Naive thymus-derived CD8-positive, alpha-beta T cell (primary cell): ENCODE data around the gene SCN3A. TPM values are rescaled to one million over a fixed set of nuclear protein-coding genes. Genes with fewer than 3 reads are reported as not detected.

Source experiments
- ATAC-seq, 2 donors: fragments of 150-1000 bp; cut with Tn5 transposase in 1 of 2; sonication (Bioruptor Pico), chemical (Tn5 transposase) in 1 of 2; 1 replicate in 1 of 2; 2 replicates in 1 of 2; pipeline ENCODE4 v1.10.0; 2021; ENCODE audit warnings: mild to moderate bottlenecking in 2 of 2, moderate library complexity in 2 of 2
- POLR2A ChIA-PET: fragments of 350-600 bp; sonication (Branson Sonifier 250); formaldehyde crosslinking; loops from one replicate; lab custom pipeline; 2021; ENCODE audit warnings: antibody characterized with exemption; lab: Charles Lee
- DNase-seq, 10 donors: peaks; one replicate each; pipeline versions ENCODE4 v3.0.0 to v3.0.0-alpha.2; 2020 to 2022
- H3K27ac Mint-ChIP-seq, 10 donors: one replicate each; pipeline ENCODE4 v1.8.0; 2020 to 2022; ENCODE audit warnings: mild to moderate bottlenecking in 10 of 10, mixed read lengths in 10 of 10, moderate library complexity in 4 of 10, inconsistent platforms in 1 of 10
- H3K27me3 Mint-ChIP-seq, 5 donors: one replicate each; pipeline ENCODE4 v1.8.0; 2021 to 2022; ENCODE audit warnings: mixed read lengths in 5 of 5
- H3K36me3 Mint-ChIP-seq, 3 donors: one replicate each; pipeline ENCODE4 v1.8.0; 2020 to 2022; ENCODE audit warnings: mixed read lengths in 3 of 3, mild to moderate bottlenecking in 2 of 3, inconsistent platforms in 1 of 3
- H3K4me1 Mint-ChIP-seq, 4 donors: one replicate each; pipeline ENCODE4 v1.8.0; 2021 to 2022; ENCODE audit warnings: mixed read lengths in 4 of 4
- H3K4me3 Mint-ChIP-seq, 10 donors: one replicate each; pipeline ENCODE4 v1.8.0; 2020 to 2022; ENCODE audit warnings: mild to moderate bottlenecking in 10 of 10, mixed read lengths in 10 of 10, moderate library complexity in 6 of 10, inconsistent platforms in 1 of 10
- H3K9me3 Mint-ChIP-seq, 9 donors: one replicate each; pipeline ENCODE4 v1.8.0; 2020 to 2022; ENCODE audit warnings: mixed read lengths in 9 of 9, mild to moderate bottlenecking in 3 of 9, inconsistent platforms in 1 of 9, moderate library complexity in 1 of 9
- polyA plus RNA-seq, 3 donors: library from polyadenylated mRNA; unstranded; fragments of 300-500 nt; fragmentation: Illumina TruSeq; gene quantifications; one replicate each; pipeline ENCODE4 v1.2.3, GENCODE V29; 2021
- total RNA-seq, 8 experiments: library from RNA in 2 of 8; stranded (reverse) in 2 of 8; gene quantifications; one replicate each; pipeline ENCODE4 v1.2.3 and lab custom pipeline; 2021 to 2026

Gene SCN3A
- total RNA-seq, result under 1 TPM; 0.26 to 0.27 TPM
- not detected for polyA plus RNA-seq
- 0 to 0.17 (median 0) reads per million in 6 experiments for total RNA-seq (lab: John Stamatoyannopoulos, UW)

DNA sequence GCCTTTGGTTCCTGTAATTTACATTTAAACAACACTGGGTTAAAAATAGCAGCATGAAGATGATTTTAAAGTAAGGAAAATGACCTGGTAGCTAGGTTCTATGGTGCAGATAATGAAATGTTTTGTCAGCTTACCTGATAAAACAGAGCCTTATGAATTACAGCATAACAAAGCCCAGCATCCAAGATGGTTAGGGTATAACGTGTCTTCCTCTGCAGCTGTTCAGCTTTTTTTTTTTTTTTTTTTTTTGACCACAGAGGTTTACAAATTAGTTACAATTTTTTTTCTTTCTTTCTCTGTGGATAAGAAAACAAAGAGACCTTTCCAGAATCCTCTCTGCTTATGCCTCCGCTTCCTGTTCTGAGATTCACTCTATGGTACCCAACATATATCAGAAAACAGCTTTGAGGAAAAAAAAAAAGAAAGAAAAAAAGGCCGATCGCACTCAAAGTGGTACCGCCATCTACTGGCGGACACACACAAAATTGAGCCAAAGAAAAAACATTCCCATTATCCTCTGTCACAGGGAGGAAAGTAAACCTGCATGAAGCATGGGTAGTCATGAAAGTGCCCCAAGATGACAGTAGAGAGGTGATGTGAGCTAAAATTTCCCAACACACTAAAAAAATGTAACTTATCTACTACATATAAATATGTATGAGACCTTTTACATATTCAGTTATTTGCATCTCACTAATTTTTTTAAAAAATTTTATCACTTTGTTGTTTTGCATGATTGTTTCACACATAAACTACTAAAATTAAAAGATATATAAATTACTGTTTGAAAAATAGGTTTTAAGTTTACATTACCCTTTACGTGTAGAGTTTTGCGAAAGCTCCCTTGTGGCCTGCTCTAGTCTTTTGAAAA, at the start of gene SCN3A:
Gene SCN3A (minus strand): TSS at position 362 of the 871 bp plus-strand sequence. CDS start 27,656 bp downstream, outside the sequence.
- Mint-ChIP-seq H3K27ac (peak within 1 kb of the TSS in 2 of 10 donors; percentile 2 to 69), H3K27me3 (peaks cover 0 to 8% (median 0%) of the 10 kb centered on the region in 5 donors), H3K4me3 (peak within 1 kb of the TSS in 7 of 10 donors; percentile 19 to 63 (median 44)), H3K9me3 (peaks cover 0 to 2% (median 0%) of the 10 kb centered on the region in 9 donors), H3K4me1 (peaks cover 0 to 9% (median 2%) of the 10 kb centered on the region in 4 donors), H3K36me3 (no peaks in the 10 kb centered on the region)
- POLR2A ChIA-PET, result interaction anchor here (0.6 kb wide), 1 partner anchor 13 kb away, joined by 6 read pairs; no protein-coding TSS in a partner anchor
- ATAC-seq (no peak), DNase-seq (peak in 1 of 10 donors; percentile 4)

DNA sequence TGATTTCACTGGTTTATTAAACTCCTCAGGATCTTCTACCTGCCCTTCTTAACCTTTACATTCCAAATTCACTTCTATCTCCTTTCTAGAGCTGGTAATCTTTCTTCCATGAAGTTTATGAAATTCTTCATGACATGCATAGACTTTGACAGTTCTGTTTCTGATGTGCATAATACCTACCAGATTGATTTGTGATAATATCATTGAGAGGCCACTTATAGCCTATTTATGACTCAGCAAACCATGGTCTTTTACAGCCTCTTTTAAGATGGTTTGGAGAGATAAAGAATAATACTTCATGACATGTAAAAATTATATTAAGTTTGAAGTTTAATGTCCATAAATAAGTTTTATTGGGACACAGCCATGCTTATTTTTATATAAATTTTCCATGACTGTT, 49.3 kb upstream of the SCN3A start:
- H3K27me3 Mint-ChIP-seq, result peaks cover 2 to 13% (median 6%) of the 10 kb centered on the region in 5 donors
- H3K4me3 Mint-ChIP-seq, result no peak overlapping the region
- H3K27ac Mint-ChIP-seq, result no peak overlapping the region
- ATAC-seq (no peak), DNase-seq (no peak)
- no peaks in the 10 kb centered on the region for H3K9me3 Mint-ChIP-seq
- H3K4me1 Mint-ChIP-seq, result no peaks in the 10 kb centered on the region
- H3K36me3 Mint-ChIP-seq, result no peaks in the 10 kb centered on the region
- POLR2A ChIA-PET, result no interaction called here

DNA sequence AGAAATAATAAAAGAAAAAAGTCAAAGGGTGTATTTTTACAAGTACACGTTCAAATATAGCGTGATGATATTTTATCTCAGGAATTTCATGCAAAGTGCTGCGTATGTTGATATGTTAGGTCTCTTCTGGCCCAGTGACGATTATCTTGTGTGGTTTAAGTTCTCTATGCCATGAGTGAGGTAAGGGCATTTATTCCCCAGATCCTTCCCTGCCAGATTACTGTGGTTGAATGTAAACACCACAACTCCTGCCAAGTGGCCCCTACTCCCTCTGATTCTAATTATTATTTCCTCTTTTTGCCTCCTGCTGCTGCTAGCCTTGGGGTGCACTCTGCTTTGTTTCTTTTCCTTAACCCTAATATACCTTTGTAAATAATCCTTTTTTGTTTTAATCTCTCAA, 47.5 kb upstream of the SCN3A start:
- Mint-ChIP-seq H3K36me3 (no peaks in the 10 kb centered on the region), H3K4me3 (no peak overlapping the region), H3K27ac (no peak overlapping the region), H3K9me3 (no peaks in the 10 kb centered on the region), H3K27me3 (peaks cover 0 to 9% (median 2%) of the 10 kb centered on the region in 5 donors), H3K4me1 (no peaks in the 10 kb centered on the region)
- POLR2A ChIA-PET, result no interaction called here
- ATAC-seq (no peak), DNase-seq (no peak)

DNA sequence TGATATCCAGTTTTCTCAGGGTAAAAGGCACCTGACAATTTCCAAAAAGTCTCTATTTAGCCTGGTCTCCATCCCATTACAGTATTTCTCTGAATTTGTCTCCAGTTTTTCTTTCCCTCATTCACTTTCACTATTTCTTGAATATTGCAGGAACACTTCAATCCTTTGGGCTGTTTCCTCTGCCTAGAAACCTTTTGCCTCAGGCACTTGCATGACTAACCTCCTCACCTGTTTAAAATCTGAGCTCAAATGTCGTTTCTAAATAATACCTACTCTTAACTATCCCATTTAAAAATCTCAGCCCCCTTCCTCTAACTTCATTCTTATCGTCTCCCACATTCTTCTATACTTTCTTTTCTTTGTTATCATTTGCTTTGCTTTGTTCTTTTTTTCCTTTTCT, 44.4 kb upstream of the SCN3A start:
- Mint-ChIP-seq H3K27me3 (peaks cover 0 to 9% (median 2%) of the 10 kb centered on the region in 5 donors), H3K4me1 (no peaks in the 10 kb centered on the region), H3K4me3 (no peak overlapping the region), H3K27ac (no peak overlapping the region), H3K9me3 (no peaks in the 10 kb centered on the region), H3K36me3 (no peaks in the 10 kb centered on the region)
- DNase-seq (no peak), ATAC-seq (no peak)
- POLR2A ChIA-PET, result no interaction called here

DNA sequence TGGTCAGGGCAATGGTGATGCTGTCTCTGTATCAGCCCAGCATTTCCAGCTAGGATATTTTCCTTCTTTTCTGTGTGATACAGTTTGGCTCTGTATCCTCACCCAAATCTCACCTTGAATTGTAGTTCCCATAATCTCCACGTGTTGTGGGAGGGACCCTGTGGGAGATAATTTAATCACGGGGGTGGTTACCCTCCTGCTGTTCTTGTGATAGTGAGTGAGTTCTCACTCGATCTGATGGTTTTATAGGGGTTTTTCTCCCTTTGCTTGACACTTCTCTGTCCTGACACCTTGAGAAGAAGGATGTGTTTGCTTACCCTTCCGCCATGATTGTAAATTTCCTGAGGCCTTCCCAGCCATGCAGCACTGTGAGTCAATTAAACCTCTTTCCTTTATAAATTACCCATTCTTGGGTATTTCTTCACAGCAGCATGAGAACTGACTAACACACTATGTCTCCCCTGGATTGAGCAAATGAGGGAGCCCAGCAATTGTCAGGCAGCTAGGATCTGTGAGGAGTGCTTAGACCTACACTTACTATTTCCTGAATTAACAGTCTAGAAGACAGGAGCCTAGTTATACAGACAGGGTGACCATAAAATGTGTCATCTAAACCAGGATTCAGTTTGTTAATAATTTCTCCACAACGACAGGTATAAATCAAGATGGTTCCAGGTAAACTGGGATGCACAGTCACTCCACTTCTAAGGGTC, 41.4 kb upstream of the SCN3A start:
- Mint-ChIP-seq H3K9me3 (no peaks in the 10 kb centered on the region), H3K27ac (no peak overlapping the region), H3K36me3 (no peaks in the 10 kb centered on the region), H3K27me3 (peaks cover under 1 to 11% (median 2%) of the 10 kb centered on the region in 5 donors), H3K4me1 (no peaks in the 10 kb centered on the region), H3K4me3 (no peak overlapping the region)
- POLR2A ChIA-PET, result no interaction called here
- DNase-seq (no peak), ATAC-seq (no peak)

DNA sequence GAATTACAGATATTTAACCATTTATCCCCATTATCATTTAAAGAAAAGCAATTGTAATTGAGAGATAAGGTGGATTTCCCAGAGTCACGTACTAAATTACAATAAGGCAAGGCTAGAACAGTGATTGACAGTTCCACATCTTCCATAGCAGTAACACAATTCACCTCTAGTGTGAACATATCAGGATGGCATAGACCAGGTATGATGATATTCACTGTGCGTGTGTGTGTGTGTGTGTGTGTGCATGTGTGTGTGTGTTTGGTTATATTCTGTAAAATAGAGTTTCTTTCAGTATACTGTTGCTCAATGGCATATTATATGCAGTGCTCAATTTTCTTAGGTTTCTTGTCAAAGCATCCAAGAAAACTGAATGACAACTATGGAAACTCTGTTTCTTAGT, 37.1 kb upstream of the SCN3A start:
- POLR2A ChIA-PET, result no interaction called here
- peaks cover 4 to 11% (median 6%) of the 10 kb centered on the region in 5 donors for H3K27me3 Mint-ChIP-seq
- no peak overlapping the region for H3K4me3 Mint-ChIP-seq
- no peaks in the 10 kb centered on the region for H3K36me3 Mint-ChIP-seq
- no peak for DNase-seq
- H3K9me3 Mint-ChIP-seq, result peaks cover 0 to 5% (median 0%) of the 10 kb centered on the region in 9 donors
- ATAC-seq, result no peak
- H3K4me1 Mint-ChIP-seq, result no peaks in the 10 kb centered on the region
- H3K27ac Mint-ChIP-seq, result no peak overlapping the region

DNA sequence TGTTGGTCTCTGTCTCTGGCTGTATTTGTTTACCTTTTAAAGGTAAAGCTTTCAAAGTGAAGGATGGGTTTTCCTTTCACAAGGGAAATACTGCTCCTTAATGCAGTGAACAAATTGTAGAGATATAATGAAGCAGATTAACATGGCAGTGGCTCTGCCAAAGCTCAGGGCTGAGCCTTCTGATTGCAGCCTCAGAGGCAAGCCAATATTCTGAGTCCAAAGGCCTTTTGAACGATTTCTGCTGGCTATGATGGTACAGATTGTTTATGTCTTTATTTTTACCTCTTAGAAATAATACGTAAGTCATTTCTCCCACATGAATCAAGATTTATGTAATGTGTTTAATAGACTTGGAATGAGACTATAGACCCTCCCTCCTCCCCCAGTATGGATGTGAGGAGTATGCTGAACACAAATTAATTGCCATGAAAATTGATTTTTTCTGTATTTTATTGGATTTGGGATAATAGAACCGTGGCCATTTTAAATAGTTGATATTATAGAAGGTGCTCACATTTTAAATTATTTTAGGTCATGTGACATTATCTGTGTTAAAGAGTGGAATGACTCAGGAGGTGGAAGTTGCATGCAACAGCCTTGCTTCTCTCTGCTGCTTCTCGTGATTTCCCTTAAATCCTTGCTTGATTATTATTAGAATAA, 36.1 kb upstream of the SCN3A start:
- POLR2A ChIA-PET, result no interaction called here
- H3K27ac Mint-ChIP-seq, result no peak overlapping the region
- no peaks in the 10 kb centered on the region for H3K36me3 Mint-ChIP-seq
- peaks cover 0 to 5% (median 0%) of the 10 kb centered on the region in 9 donors for H3K9me3 Mint-ChIP-seq
- ATAC-seq (no peak), DNase-seq (no peak)
- no peaks in the 10 kb centered on the region for H3K4me1 Mint-ChIP-seq
- H3K27me3 Mint-ChIP-seq, result peaks cover 6 to 11% (median 9%) of the 10 kb centered on the region in 5 donors
- no peak overlapping the region for H3K4me3 Mint-ChIP-seq

DNA sequence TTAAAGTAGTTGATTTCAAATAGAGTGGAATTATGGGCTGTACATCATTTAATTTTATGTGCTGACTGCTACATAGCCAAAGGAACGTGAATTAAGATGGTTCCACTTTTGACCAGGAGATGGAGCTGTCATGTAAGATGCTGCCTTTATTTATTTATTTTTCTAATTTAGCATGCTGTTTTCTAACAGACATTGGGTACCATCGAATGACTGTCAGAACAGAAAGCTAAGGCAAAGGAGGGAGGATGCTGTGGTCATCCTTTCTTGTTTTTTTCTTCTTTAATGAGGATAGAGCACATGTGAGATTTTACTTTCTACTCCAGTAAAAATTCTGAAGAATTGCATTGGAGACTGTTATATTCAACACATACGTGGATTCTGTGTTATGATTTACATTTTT, 35.4 kb upstream of the SCN3A start, which contains the start of gene SCN2A:
Gene SCN2A (plus strand): TSS at position 185 of the 400 bp plus-strand sequence. CDS start 56,410 bp downstream, outside the sequence.
- peaks cover 5 to 11% (median 10%) of the 10 kb centered on the region in 5 donors for H3K27me3 Mint-ChIP-seq
- H3K27ac Mint-ChIP-seq, result no peak within 1 kb of the TSS
- no peak within 1 kb of the TSS for H3K4me3 Mint-ChIP-seq
- ATAC-seq (no peak), DNase-seq (peak in 3 of 10 donors; percentile 3 to 5 (median 4))
- POLR2A ChIA-PET, result no interaction called here
- no peaks in the 10 kb centered on the region for H3K36me3 Mint-ChIP-seq
- peaks cover 0 to 5% (median 0%) of the 10 kb centered on the region in 9 donors for H3K9me3 Mint-ChIP-seq
- H3K4me1 Mint-ChIP-seq, result no peaks in the 10 kb centered on the region

DNA sequence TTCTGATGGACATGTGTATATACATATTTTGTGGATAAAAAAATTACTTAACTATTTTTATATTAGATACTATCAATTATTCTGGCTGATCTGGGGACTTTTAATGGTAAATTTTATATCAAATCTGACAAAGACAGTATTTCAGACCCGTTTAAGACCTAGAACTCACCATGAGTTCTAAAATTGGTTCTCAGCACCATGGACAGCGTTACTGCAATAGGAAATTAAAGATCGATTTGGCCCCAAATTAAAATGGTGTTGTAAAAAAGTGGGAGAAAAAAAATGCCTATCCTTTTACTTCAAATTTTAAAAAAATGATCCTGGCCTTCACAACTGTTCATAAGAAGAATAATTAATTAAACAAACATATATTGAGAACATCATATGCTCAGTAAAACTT, 34.4 kb upstream of the SCN3A start:
- Mint-ChIP-seq H3K9me3 (peaks cover 0 to 5% (median 0%) of the 10 kb centered on the region in 9 donors), H3K27ac (no peak overlapping the region), H3K27me3 (peaks cover 5 to 11% (median 10%) of the 10 kb centered on the region in 5 donors), H3K4me3 (no peak overlapping the region), H3K4me1 (no peaks in the 10 kb centered on the region), H3K36me3 (no peaks in the 10 kb centered on the region)
- DNase-seq (peak in 2 of 10 donors; percentile 0 to 9), ATAC-seq (no peak)
- POLR2A ChIA-PET, result no interaction called here

DNA sequence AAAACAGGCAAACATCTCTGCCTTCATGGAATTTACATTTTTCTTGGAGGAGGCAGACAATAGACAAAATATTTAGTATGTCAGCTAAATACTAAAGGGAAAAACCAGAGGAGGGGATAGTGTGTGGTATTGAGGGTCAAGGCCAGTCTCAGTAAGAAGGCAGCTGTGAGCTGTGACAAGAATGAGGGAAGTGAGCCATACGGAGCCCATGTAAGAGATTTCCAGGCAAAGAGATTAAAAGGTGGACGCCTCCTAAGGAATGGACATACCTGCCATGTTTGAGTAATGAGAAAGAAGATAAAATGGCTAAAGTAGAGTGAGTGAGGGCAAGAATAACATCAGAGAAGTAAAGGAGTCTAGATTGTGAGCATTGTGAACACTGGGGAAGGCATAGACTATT, 33.2 kb upstream of the SCN3A start:
- H3K4me1 Mint-ChIP-seq, result no peaks in the 10 kb centered on the region
- H3K36me3 Mint-ChIP-seq, result no peaks in the 10 kb centered on the region
- peaks cover 0 to 5% (median 0%) of the 10 kb centered on the region in 9 donors for H3K9me3 Mint-ChIP-seq
- DNase-seq (no peak), ATAC-seq (no peak)
- no peak overlapping the region for H3K4me3 Mint-ChIP-seq
- peaks cover 5 to 10% (median 7%) of the 10 kb centered on the region in 5 donors for H3K27me3 Mint-ChIP-seq
- H3K27ac Mint-ChIP-seq, result no peak overlapping the region
- POLR2A ChIA-PET, result no interaction called here

DNA sequence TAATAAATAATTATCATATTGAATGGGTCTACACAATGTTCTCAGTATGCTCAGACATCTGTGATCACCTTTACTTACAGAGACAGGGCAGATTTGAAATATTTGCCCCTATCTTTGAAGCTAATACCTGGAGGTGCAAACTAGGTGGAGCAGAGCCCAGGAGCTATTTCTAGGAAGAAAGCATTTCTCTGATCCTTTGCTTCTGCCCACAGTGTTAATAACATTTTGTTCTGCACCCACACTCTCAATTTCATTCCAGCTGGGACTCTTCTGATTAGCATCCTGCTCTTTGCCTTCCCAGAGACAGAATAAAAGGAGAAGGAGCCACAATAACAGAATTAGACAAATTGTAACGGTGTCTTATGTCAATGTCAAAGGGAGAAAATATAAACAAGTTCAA, 23.7 kb upstream of the SCN3A start:
- Mint-ChIP-seq H3K4me3 (no peak overlapping the region), H3K27me3 (peaks cover 0 to 3% (median 2%) of the 10 kb centered on the region in 5 donors), H3K9me3 (no peaks in the 10 kb centered on the region), H3K27ac (no peak overlapping the region), H3K4me1 (no peaks in the 10 kb centered on the region), H3K36me3 (no peaks in the 10 kb centered on the region)
- POLR2A ChIA-PET, result no interaction called here
- no peak for DNase-seq
- ATAC-seq, result no peak

DNA sequence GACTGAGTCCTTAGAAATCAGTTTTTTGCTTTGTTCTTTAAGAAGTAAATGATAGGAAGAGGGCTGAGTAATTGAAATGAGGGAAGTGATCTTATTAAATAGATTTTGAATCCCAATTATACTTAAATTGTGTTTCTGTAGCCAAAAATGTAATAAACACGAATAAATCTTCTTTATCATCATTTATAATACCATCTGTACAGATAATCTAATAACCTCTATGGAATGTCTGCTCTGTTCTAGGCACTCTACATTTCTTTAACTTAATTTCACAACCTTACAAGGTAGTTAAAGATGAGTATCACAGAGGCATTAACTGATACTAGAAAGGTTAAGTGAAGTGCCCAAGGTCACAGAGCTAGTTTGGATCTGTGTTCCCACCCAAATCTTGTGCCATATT, 21.1 kb upstream of the SCN3A start:
- no peak overlapping the region for H3K27ac Mint-ChIP-seq
- H3K4me1 Mint-ChIP-seq, result no peaks in the 10 kb centered on the region
- no peaks in the 10 kb centered on the region for H3K36me3 Mint-ChIP-seq
- H3K4me3 Mint-ChIP-seq, result no peak overlapping the region
- no peak for DNase-seq
- POLR2A ChIA-PET, result no interaction called here
- no peak for ATAC-seq
- H3K27me3 Mint-ChIP-seq, result peaks cover 0 to 3% (median 0%) of the 10 kb centered on the region in 5 donors
- no peaks in the 10 kb centered on the region for H3K9me3 Mint-ChIP-seq
